Astrocyte of the cerebellum (primary cell): ENCODE results near the gene CHL1.

Experiments used
- DNase-seq: peaks from one replicate; pipeline ENCODE4 v3.0.0-alpha.2; 2011; ENCODE audit warnings: low read depth
- H3K4me3 ChIP-seq: 2 replicates; pipeline ENCODE4 v1.5.1; 2011; ENCODE audit warnings: mild to moderate bottlenecking, low read depth, low read length, moderate library complexity
- CTCF ChIP-seq: IDR thresholded peaks from 2 replicates; pipeline ENCODE4 v1.5.1; 2012; ENCODE audit warnings: low read length, low read depth, moderate library complexity, mild to moderate bottlenecking; ENCODE audit errors: missing control alignments
- in situ Hi-C: cut with HindIII; loops from 2 replicates; pipeline ENCODE4 v1.10.0; 2017; ENCODE audit warnings: low sequenced_read_pairs

CHL1 gene

GRCh38 chr3:425079-425478 is 228.5 kb downstream of the CHL1 start:
- no peak for TF ChIP-seq CTCF
- in situ Hi-C loops = no loop called here
- no peak for DNase-seq
- H3K4me3 ChIP-seq = no peak overlapping the region

GRCh38 chr3:426072-426471 is 229.5 kb downstream of the CHL1 start:
- in situ Hi-C loops = no loop called here
- no peak for DNase-seq
- no peak for TF ChIP-seq CTCF
- no peak overlapping the region for H3K4me3 ChIP-seq

- in situ Hi-C loops = no loop called here
Measured at GRCh38 chr3:427128-427527, 230.6 kb downstream of the CHL1 start.

GRCh38 chr3:430186-430585 is 233.6 kb downstream of the CHL1 start:
- DNase-seq = no peak
- TF ChIP-seq CTCF = no peak
- H3K4me3 ChIP-seq = no peak overlapping the region
- in situ Hi-C loops = no loop called here

More at GRCh38 chr3:427128-427527, 230.6 kb downstream of the CHL1 start:
- TF ChIP-seq CTCF = no peak
- H3K4me3 ChIP-seq = no peak overlapping the region
- no peak for DNase-seq

- TF ChIP-seq CTCF = no peak
- no peak for DNase-seq
- H3K4me3 ChIP-seq = no peak overlapping the region
- in situ Hi-C loops = no loop called here
Measured at GRCh38 chr3:435161-435560, 238.6 kb downstream of the CHL1 start.

- no peak overlapping the region for H3K4me3 ChIP-seq
- no peak for DNase-seq
- TF ChIP-seq CTCF = no peak
- in situ Hi-C loops = no loop called here
Measured at GRCh38 chr3:436053-436452, 239.5 kb downstream of the CHL1 start.

- in situ Hi-C loops = no loop called here
- TF ChIP-seq CTCF = no peak
- no peak for DNase-seq
- no peak overlapping the region for H3K4me3 ChIP-seq
Measured at GRCh38 chr3:440826-441225, 244.3 kb downstream of the CHL1 start.
